A204.1 (cell line): ENCODE data around the gene PLEKHA8.

Source experiments
- FAIRE-seq: peaks from 2 replicates; lab custom pipeline; 2012; peaks lifted over from hg19 to GRCh38; lab: Jason Lieb, UNC

PLEKHA8 gene

DNA sequence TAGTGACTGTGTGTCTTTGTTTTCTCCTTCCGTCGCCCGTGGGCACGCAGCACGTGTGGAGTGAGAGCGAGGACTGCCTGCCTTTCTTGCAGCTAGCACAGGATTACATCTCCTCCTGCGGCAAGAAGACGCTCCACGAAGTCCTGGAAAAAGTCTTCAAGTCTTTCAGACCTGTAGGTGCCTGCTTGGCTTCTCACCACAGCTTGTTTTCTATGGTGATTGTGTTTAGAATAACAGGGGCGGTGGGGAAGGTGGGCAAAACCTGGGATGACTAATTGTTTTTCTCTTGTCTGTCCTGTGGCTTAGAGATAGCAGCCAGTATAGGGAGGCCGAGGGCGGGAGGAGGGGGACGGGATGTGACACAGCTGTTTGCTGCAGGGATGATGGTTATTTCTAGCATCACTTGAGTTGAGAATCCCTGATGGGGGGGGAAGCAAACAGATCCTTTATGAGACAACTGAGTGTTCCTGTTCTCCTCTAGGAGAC lies 118.0 kb downstream of the PLEKHA8 start:
- FAIRE-seq = no peak

DNA sequence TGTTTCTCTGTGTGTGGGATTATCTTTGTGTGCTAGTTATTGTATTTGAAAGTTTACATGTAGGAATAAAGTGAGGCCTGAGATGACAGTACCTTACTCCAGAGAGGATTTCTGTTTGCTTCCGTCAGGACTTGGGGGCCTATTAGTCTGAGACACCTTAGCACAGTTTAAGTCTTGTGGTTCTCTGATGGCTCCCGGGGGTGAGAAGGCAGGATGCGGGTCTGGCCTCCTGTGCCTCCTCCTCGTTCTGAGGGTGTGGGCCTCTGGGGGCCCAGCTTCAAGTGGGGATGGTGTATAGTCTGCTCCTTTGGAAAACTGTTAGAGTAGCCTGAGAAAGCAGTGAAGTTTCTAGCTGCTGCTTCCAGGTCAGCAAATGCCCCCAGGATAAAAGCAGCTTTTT lies 119.0 kb downstream of the PLEKHA8 start:
- no peak for FAIRE-seq

DNA sequence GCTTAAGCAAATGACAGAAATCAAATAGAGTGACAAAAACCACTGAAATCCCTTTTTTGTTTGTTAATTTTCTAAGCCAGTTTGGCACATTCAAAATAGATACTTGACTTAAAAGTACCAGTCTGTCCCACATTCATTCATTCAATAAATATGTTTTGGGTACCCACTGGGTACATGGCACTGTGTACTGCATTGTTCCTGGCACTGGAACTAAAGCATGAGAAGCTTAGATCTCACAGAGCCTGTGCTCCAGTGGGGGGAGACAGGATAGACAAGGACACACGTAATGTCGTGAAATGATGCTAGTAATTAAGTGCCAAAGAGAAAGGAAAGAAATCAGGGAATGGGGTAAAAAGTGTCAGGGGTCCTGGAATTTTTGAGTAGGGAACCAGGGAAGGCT lies 119.6 kb downstream of the PLEKHA8 start:
- no peak for FAIRE-seq

DNA sequence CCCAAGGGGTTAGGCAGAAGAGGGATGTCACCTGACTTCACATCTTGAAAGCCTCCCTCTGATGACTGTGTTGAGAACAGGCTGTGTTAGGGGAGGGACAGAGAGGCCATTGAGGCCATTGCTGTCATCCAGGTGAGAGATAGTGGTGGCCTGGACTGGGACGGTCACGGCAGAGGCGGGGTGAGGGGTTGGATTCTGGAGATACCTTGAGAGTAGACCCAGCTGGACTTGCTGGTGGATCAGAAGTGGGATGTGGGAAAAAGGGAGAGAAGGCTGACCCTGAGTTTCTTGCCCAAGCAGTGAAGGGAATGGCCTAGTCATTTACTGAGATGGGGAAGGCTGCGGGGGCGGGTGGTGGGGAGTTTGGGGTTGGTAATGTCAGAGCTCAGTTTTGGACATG lies 120.2 kb downstream of the PLEKHA8 start:
- no peak for FAIRE-seq

DNA sequence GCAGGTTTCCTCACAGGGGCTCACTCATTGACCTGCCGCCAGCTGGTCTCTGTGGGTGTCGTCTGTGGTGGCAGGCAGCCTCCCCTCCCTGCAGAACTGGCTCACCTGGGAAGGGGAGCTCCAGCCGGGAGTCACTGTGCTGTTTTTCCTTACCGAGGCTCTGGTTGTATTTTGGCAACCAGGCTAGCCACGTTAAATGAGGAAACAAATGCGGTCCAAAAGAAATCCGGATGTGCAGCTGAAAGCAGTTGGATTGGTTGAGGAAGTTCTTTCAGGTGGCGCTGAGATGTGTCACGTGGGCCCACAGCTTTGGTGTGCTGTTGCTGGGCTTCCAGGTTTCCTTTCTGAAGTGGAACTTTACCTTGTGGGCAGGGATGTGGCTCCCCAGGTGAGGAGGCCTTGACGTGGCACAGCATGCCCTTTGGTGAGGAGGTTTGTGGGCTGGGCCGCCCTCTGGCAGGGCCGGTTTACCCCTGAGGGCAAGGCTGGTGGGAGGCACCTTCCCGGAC lies 120.8 kb downstream of the PLEKHA8 start:
- FAIRE-seq = no peak

DNA sequence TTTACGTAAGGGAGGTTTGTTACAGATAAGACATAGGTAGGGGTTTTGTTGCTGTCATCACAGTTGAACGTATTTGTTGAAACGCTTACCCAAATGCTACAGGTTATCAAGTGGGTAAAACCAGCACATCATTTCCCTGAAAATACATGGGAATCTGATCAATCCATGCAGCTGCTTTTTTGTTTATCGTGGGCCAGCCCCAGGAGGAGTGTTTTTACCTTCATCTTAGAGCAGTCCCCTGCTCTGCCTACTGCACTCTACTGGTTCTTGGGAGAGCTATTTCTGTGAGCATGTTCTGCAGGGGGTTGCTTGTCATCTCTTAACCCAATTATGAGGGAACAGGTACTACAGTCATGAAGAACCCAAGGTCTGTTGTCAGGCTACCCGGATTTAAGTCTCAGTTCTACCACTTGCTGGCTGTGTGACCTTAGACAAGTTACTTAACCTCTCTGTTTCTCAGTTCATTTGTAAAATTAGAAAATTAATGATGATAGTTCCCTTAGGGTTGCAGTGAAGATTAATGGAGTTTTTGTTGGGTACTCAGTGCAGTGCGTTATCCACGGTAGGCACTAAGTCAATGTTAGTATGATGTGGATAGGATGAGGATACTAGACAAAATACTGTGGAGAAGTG lies 121.5 kb downstream of the PLEKHA8 start:
- FAIRE-seq = no peak

DNA sequence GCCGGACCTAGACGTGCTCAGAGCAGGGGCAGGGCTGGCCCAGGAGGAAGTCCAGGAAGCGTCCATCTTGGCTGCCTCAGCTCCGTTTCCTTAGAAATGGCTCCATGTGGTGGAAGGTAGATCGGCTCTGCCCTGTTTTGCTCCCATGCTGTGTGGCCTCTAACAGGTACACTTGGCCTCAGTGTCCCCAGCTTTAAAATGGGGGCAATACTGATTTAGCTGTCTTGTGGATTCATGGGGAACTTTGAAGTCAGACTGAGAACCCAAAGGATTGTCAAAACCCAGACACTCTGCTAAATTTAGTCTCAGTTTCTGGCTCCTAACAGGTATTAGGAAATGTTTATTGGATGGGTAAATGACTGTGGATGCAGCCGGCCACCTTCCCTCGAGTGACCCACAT lies 122.5 kb downstream of the PLEKHA8 start:
- FAIRE-seq = no peak

DNA sequence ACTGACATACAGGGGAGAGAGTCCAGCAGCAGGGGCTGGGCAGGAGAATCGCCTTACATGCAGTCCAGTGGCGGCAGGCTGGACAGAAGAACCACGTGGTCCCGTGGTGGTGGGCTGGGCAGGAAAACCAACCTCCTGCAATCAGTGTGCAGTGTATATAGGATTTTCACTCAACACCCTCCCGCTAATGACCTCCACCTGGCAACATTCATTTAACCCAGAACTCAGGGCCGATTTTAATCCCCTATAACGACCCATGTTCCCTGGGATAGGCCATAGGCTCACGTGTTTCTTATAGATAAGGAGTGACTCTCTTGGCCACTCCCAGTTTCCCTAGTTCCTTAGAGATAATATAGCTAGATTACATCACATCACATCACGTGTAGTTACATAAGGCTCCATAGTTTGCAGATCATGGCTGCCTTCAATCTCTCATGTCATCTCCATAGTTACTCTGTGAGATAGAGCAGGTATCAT lies 125.9 kb downstream of the PLEKHA8 start:
- FAIRE-seq = no peak

DNA sequence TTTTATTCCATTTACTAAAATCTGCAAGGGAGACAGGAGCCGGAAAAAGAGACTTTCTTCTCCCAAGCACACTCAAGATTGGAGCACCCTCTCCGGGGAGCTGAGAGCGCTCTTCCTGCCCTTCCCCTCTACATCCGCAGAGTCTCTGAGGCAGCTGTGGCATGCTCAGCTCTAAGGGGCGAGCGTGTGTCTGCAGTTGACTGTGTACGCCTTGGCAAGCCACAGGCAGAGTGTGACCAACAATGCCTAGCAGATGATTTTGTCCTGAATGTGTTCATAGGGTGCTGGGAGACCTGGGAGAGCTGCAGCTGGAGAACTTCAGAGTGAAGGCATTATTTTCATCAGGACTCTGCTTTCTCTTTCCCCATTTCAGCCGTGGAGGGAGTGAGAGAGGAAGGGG lies 127.3 kb downstream of the PLEKHA8 start:
- FAIRE-seq = no peak

DNA sequence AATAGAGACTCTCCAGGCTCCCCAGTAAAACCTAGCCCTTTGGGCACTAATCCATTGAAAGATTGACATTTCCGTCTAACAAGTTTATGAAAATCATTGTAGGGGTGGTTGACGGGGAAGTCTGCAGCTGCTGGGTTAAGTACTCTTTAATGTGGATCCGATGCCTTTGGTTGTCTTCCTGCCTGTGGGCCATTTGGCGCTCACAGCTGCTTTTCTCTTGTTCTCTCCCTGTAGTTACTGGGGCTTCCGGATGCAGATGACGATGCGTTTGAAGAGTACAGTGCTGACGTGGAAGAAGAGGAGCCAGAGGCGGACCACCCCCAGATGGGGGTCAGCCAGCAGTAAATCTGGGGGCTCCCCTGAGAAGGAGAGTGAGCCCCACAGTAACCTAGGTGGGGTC lies 129.0 kb downstream of the PLEKHA8 start:
- no peak for FAIRE-seq

DNA sequence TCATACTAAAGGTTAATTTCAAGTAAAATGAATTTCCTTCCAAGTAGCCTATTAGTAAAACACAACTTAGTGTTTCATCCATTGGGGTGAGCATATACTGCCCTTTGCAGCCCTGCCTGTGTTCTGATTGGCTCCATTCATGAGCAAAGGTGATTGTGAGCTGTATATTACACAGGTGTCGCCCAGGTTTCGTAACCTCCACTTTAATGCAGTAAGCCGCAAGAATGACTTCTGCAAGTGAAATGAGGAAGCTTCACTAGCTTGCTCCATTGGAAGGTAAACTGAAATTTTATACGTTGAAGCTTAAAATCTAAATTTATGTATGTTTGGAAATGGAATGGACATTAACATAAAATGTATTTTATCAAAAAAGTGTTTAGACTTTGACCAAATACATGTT lies 131.0 kb downstream of the PLEKHA8 start:
- no peak for FAIRE-seq

DNA sequence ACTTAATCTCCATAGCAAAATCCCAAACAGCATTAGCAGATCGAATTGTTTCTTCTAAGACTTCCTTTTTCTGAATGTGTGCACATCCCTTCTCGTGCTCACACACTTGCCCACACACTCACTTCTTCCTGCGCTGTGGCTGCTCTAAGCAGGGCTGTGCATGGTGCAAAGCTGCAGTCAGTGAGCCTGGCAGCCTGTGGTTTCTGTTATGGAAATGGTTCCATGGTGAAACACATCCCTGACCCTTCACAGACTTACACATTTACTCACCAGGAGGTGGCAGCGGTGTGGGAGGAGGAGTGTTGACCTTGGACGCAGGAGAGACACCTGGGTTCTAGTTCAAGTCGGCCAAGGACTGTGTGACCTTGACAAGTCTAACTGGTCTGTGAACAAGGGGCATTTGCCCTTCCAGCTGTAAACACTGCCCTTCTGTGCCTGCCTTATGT lies 131.5 kb downstream of the PLEKHA8 start:
- no peak for FAIRE-seq

DNA sequence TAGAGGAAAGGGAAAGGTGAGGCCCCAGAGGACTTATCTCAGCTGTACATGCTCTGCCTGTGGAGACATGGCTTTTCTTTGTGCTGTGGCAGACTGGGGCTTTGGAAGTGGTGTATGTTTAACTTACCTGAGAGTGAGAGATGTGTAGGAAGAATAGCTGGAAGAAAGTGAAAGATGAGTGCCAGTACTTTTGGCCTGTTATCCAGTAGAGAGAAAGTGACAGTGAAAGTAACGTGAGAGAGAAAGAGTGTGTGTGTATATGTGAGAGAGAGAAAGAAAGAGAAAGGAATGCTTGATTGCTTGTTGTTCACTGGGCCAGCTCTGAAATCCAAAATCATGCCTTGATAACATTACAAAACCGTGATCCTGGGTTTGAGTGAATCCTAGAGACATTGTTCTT lies 132.1 kb downstream of the PLEKHA8 start:
- FAIRE-seq = no peak

DNA sequence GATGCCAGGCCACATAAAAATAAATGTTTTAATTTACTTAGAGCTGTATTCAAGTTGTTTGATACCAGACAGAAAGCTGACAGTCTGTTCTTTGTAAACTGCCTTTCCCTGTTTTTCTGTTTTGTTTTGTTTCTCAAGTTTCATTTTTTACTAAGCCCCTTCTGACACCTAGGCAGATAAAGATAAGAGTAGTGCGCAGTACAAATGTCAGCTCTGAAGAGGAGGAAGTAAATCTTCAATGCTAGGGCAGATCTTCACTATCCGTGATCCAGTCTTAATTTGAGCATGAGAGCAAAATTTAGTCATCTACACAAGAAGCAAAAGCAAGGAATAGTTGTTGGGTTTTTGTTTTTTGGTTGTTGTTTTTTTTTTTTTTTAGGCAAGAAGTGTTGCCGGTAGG lies 133.9 kb downstream of the PLEKHA8 start:
- FAIRE-seq = no peak

DNA sequence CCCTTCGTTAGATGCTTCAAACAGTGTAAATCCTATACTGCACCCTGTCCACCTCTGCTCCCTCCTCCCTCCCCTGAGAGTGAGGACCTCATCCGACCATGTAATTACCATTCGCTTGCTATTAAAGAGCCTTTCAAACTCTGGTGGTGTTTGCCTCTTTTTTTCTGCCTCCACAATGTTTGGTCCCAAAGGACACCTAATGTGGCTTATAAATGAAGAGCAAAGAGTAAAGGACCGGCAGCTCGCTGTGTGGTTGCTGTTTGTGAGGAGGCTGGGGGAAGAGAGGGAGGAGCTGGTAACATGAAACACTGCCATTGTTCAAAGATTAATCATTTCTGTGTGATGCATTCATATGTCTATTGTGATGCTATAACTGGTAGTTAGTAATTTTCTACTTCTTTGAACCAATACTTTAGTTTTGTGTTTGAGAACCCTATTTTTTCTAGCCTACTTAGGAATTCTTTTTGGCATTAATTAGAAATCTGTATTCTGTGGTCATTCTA lies 134.5 kb downstream of the PLEKHA8 start:
- FAIRE-seq = no peak

DNA sequence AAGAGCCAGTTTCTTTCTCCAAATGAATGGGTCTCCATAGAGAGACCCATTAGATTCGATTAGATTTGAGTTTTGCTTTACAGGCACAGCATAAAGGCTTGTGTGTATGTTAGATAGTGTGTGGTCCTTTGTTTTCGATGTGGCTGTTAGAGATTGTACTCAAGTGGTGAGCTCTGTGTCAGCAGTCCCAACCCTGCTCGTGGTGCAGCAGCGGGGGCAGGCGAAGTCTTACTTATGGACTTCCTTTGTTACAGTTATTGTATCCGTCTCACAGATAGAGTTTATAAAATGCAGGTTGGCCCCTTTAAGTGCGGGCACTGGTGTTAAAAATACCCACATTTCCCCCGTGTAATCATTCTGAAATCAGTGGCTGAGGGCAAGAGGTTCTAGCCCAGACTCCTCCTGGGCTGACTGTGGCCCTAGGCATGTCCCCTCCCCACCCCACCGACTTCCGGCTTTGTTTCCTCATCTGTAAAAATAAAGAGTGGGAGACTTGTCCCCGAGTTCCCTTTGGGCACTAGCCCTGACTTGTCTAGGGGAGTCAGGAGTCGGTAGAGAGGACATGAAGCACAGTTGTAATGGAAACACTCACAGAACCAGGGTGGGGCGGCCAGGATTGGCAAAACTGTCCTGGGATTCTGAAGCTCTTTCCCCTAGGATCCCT lies 135.2 kb downstream of the PLEKHA8 start:
- no peak for FAIRE-seq

DNA sequence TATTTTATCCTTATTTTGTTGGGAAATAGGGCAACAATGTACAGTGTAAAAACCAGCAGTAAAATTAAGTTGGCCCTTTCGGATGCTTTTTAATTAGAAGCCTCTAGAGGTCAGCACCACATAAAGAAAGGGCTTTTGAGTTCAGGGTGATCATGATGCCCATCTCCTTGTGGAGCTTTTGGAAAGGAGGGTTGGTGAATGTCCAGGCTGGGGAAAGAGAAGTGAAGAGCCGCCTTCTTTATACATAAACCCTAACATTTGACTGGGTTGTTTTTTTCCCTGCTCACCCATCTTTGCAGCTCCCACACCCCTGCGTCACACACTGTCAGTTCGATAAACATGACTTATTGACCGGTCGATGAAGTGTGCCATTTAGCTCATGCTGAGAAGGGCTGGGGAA lies 136.4 kb downstream of the PLEKHA8 start:
- FAIRE-seq = peak; percentile 68

DNA sequence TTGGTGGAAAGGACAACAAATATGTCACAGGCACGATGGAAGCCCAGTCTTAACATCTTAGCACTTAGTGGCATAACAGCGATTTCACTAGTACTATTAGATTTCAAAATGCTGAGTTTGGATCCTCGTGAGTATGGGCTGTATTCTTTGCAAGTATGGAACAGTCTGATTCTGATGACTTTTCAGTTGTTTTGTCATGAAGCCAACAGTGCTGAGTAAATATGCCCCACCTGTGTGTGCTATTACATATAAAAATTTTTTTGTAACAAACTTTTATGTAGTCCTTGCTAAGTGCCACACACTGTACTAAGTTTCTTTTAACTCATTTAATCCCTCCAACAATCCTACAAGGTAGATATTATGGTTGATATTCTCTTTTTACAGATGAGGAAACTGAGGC lies 137.4 kb downstream of the PLEKHA8 start:
- no peak for FAIRE-seq

DNA sequence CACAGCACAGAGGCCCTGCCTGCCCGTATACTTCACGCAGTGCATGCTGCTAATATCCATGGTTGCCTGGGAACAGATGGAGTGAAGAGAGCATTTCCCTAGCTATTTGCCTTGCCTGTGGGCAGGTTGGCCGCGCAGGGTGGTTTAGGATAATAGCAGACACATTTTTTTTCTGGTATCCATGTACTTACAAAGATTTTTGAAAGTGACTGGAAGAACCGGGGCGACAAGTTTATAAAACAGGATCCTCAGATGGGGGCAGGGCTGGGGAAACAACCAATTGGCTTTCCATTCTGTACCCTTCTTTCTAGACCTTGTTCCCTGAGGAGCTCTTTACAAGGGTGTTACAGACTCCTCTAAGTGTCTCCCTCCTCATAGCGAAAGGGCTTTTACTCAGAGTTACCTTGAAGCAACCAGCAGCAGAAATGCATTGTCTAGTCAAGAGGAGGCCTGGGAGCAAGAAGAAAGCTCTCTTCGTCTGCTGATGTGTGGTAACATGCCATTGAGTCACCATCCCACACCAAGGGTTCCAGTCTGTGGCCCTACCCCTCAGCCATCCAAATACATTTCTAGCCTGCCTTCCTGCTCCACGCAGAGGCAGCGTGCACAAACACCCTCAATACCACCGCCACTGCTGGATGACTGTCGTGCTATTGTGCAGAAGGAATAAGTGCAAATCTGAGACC lies 138.1 kb downstream of the PLEKHA8 start:
- FAIRE-seq = no peak

DNA sequence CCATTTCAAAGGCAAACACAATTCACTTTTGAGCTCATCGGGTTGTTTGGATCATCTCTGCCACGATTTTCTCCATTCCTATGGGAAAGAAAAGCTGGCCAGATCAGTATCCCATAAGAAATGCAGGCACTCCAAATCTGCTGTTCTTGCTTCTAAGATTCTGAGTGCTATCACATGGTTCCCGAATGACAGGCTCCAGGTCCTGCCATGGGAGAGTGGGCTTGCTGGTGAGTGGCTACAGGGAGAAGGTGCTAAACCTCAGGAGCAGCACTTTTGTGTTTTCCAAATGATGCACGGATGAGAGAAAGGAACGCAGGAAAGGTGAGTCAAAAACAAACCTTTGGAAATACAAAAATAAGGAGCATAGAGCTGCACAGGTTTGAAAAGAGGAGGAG lies 138.6 kb downstream of the PLEKHA8 start:
- FAIRE-seq = no peak

DNA sequence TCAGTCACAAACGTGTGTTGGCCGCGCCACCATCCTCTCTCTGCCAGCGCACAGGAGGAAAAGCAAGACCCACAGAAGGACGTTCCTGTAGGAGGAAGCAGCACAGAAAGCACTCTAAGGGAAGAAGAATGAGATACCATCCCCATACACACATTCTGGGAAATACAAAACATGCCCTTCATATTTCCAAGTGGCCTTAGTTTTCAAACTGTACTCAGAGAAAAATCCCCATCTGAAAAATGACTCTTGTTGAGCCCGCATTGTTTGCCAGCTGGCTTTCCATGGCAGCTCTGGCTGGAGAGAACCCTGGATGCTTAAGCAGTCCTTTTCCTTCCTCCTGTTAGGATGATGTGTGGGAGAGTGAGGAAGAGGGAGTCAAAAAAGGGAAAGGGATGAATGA lies 139.7 kb downstream of the PLEKHA8 start:
- FAIRE-seq = no peak

DNA sequence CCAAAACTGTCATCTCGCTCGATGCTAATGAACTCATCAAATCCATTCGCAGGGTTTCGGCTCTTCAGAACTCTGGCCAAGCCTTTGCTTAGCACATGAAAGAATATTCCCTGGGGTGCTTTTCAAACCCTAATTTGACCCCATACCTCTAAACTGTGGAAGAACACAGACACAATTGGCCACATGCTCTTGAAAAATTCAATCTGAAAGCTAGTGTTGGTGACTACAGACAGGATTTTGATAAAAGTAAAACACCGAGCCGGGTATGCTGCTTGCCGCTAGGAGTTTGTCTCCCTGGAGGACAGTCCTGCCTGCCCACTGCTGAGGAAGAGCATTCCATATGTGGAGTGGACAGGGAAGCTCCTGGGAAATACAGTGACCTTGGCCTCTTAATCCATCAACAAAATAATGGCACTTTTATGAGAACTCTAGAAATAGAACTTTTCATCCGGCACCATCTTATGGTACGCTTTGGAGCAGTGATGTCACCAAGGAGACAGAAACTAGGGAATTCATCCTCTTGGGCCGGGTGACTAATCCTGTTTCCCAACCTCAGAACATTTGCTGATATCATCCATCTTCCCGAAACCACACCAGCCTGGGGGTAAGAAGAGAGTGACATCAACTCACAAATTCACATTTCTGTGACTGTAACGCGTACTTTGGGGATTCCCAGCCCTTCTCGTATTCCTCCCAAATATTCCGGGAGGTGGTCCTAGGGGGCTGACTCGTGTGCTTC lies 140.8 kb downstream of the PLEKHA8 start:
- no peak for FAIRE-seq
